Stimulated activated CD8-positive, alpha-beta memory T cell treated with anti-CD3 and anti-CD28 coated beads, Interleukin-12 subunit alpha, Interleukin-12 subunit beta, amount 100 ng/mL, for 24 hours (primary cell): ENCODE data around the gene NEDD8.
"Not testable (repeated sequence)": the region's sequence is repeated elsewhere in the genome, so short reads cannot be mapped to it uniquely, and the experiment has no call there.

Experiments used
- DNase-seq: peaks from one replicate; pipeline ENCODE4 v3.0.0-alpha.2; 2020; ENCODE audit errors: extremely low read depth

NEDD8 gene

GRCh38 chr14:24222987-24223386 lies 9.2 kb downstream of the NEDD8 start:
- DNase-seq, result not testable (repeated sequence)

- no peak for DNase-seq
Observed at GRCh38 chr14:24219521-24219920, 12.6 kb downstream of the NEDD8 start.

GRCh38 chr14:24219080-24219479 lies 13.1 kb downstream of the NEDD8 start:
- no peak for DNase-seq

- not testable (repeated sequence) for DNase-seq
Observed at GRCh38 chr14:24216876-24217275, 15.3 kb downstream of the NEDD8 start.

GRCh38 chr14:24216345-24216699 lies 15.8 kb downstream of the NEDD8 start:
- DNase-seq, result no peak

- DNase-seq, result peak; percentile 67
Observed at GRCh38 chr14:24215495-24216344, 16.4 kb downstream of the NEDD8 start, which contains the start of gene MDP1. Gene MDP1, minus strand, starts transcription at chr14:24216066. Its CDS starts 111 bp downstream, at chr14:24215955.

- no peak for DNase-seq
Observed at GRCh38 chr14:24213866-24214662, 18.1 kb downstream of the NEDD8 start.

- DNase-seq, result peak; percentile 96
Observed at GRCh38 chr14:24212924-24213865, 19.0 kb downstream of the NEDD8 start, which contains the start of gene CHMP4A. Gene CHMP4A, minus strand, starts transcription at chr14:24213488. Its CDS starts 49 bp downstream, at chr14:24213439.

GRCh38 chr14:24211311-24211710 lies 20.9 kb downstream of the NEDD8 start:
- no peak for DNase-seq

- DNase-seq, result no peak
Observed at GRCh38 chr14:24207625-24208024, 24.5 kb downstream of the NEDD8 start.

GRCh38 chr14:24207104-24207551 lies 25.0 kb downstream of the NEDD8 start:
- DNase-seq, result no peak

GRCh38 chr14:24206260-24207103 lies 25.7 kb downstream of the NEDD8 start:
- DNase-seq, result no peak

GRCh38 chr14:24204163-24205146 lies 27.7 kb downstream of the NEDD8 start:
- DNase-seq, result no peak

- not testable (repeated sequence) for DNase-seq
Observed at GRCh38 chr14:24203249-24203886, 28.8 kb downstream of the NEDD8 start.

- DNase-seq, result not testable (repeated sequence)
Observed at GRCh38 chr14:24202538-24202937, 29.6 kb downstream of the NEDD8 start.

- DNase-seq, result no peak
Observed at GRCh38 chr14:24198814-24199524, 33.2 kb downstream of the NEDD8 start.

GRCh38 chr14:24197056-24197450 lies 35.1 kb downstream of the NEDD8 start:
- DNase-seq, result no peak
